Mesodermal cell (in vitro differentiated cells): Measurements from ENCODE around the gene SHISA5.
A peak's percentile ranks its signal among the peaks of the same experiment; 100 is the strongest.
"Not testable (repeated sequence)": the region's sequence is repeated elsewhere in the genome, so short reads cannot be mapped to it uniquely, and the experiment has no call there.

Experiments used
- H3K27ac ChIP-seq: 2 replicates; pipeline ENCODE4 v1.7.0; 2013; ENCODE audit warnings: mild to moderate bottlenecking, low read depth, low read length, moderate library complexity; ENCODE audit not compliant: severe bottlenecking
- H3K36me3 ChIP-seq: 2 replicates; pipeline ENCODE4 v1.7.1; 2013; ENCODE audit warnings: mild to moderate bottlenecking, low read length, moderate library complexity; ENCODE audit not compliant: control insufficient read depth, insufficient read depth
- H3K4me1 ChIP-seq: one replicate; pipeline ENCODE4 v1.7.1; 2013; ENCODE audit warnings: mild to moderate bottlenecking, low read length; ENCODE audit not compliant: insufficient read depth, control insufficient read depth, poor library complexity, severe bottlenecking
- H3K4me3 ChIP-seq: 2 replicates; pipeline ENCODE4 v1.7.0; 2013; ENCODE audit warnings: low read length, control low read depth, mild to moderate bottlenecking; ENCODE audit not compliant: insufficient read depth, poor library complexity, severe bottlenecking; ENCODE audit errors: extremely low read depth
- H3K9me3 ChIP-seq: 2 replicates; pipeline ENCODE4 v1.7.1; 2013; ENCODE audit warnings: mild to moderate bottlenecking, low read length, moderate library complexity; ENCODE audit not compliant: control insufficient read depth
- WGBS, 2 experiments: methylation state at CpG; one replicate each; pipeline ENCODE4 v1.1.5; 2013; ENCODE audit warnings: missing lambda C conversion rate in 2 of 2; ENCODE audit not compliant: insufficient coverage in 2 of 2; 5-methylcytosine and 5-hydroxymethylcytosine counted together

SHISA5 gene

DNA sequence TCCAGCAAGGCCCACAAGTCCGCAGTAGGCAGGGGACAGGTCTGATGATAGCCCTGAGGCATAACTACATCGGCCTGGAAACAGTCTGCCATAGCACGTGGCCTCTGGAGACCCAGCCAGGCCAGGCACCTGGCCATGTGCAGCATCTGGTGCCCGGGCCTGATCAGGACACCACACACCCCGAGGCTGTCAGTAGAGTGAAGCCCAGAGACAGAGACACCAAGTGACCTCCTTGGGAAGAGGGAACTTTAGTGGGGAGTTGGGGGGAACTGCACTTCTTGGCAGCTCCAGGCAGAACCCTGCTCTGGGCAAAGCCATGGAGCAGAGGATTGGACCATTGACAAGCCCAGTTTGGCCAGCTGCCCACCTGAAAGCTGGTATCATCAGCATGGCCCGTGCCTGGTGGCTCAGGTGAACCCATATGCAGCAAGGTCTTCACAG lies 1.2 kb downstream of the SHISA5 start:
- H3K9me3 ChIP-seq, result peaks cover 4% of the 10 kb centered on the region
- H3K4me1 ChIP-seq, result peaks cover 31% of the 10 kb centered on the region
- 95 to 97% methylated on average over 6 of the region's 6 CpGs for WGBS, 2 experiments
- H3K27ac ChIP-seq, result no peak overlapping the region
- H3K4me3 ChIP-seq, result peak overlapping the region; percentile 76
- H3K36me3 ChIP-seq, result peaks cover 30% of the 10 kb centered on the region

DNA sequence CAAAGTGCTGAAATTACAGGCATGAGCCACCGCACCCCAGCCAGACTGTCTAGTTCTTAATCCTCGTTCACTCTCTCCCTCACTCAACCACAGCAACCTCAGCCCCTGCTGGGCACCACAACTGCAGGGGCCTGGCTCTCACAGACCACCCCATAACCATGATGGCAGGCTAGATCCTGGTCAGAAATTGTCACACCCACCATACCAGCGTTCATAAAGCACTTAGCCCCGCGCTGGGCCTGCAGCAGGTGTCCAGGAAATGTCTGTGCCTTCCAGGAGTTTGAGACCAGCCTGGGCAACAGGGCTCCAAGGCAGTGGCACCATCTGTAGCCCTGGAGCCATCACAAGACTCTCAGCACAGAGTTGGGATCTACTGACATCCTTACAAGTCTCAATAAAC lies 1.9 kb downstream of the SHISA5 start:
- H3K4me3 ChIP-seq, result no peak overlapping the region
- 85 to 100% methylated on average over 2 to 5 of the region's 5 CpGs for WGBS, 2 experiments

DNA sequence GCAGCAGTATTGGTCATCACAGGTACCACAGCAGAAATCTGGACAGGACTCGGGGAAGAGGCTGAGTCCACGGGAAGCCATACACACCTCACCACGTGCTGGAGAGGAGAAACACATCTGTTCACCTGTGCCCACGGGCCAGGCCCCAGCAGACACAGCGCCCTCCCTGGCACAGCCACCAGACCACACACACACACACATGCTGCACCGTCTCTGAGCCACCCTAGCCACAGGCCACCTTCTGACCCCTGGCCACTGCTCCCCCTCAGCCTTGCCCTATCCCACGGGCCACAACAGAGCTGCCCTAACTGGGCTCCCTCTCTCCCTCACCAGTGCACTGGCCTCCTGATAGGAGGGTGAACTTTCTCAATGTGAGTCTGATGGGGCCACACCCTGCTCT lies 2.8 kb downstream of the SHISA5 start:
- 88 to 98% methylated on average over 5 to 6 of the region's 7 CpGs for WGBS, 2 experiments
- peaks cover 34% of the 10 kb centered on the region for H3K36me3 ChIP-seq

More for the DNA sequence above, 1.9 kb downstream of the SHISA5 start:
- H3K36me3 ChIP-seq, result peaks cover 34% of the 10 kb centered on the region
- peaks cover 24% of the 10 kb centered on the region for H3K4me1 ChIP-seq
- H3K27ac ChIP-seq, result no peak overlapping the region
- H3K9me3 ChIP-seq, result peaks cover 4% of the 10 kb centered on the region

DNA sequence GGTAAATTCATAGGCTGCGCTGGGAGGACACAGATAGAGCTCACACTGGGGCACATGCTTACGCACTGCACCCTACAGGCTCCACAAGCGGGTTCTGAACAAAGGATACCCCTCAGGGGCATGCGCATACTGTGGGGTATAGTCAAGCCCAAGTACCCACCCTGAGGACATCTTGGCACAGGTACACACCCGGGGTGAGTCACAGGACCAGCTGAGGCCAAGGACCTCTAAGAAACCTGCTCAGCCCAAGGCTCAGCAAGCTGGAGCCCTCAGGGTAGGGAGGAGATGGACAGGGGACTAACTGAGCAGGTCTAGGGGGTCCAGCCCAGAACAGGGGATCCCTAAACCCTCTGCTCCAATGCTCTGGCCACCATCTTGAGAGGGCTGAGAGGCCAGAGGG lies 3.3 kb downstream of the SHISA5 start:
- Histone ChIP-seq H3K9me3 (peaks cover 4% of the 10 kb centered on the region), H3K4me3 (no peak overlapping the region), H3K27ac (no peak overlapping the region), H3K4me1 (peaks cover 14% of the 10 kb centered on the region), H3K36me3 (peaks cover 37% of the 10 kb centered on the region)
- 93 to 98% methylated on average over 4 to 5 of the region's 5 CpGs for WGBS, 2 experiments

More for the DNA sequence above, 2.8 kb downstream of the SHISA5 start:
- no peak overlapping the region for H3K4me3 ChIP-seq
- peaks cover 17% of the 10 kb centered on the region for H3K4me1 ChIP-seq
- peaks cover 4% of the 10 kb centered on the region for H3K9me3 ChIP-seq
- H3K27ac ChIP-seq, result no peak overlapping the region

DNA sequence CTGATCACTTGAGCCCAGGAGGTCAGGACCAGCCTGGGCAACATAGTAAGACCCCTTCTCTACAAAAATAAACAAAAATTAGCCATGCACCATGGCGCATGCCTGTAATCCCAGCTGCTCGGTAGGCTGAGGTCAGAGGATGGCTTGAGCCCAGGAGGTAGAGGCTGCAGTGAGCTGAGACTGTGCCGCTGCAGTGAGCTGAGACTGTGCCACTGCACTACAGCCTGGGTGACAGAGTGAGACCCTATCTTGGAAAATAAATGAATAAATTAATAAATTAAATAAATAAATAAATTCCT lies 10.8 kb downstream of the SHISA5 start:
- H3K4me1 ChIP-seq, result no peaks in the 10 kb centered on the region
- peaks cover 40% of the 10 kb centered on the region for H3K36me3 ChIP-seq
- peaks cover under 1% of the 10 kb centered on the region for H3K9me3 ChIP-seq
- H3K27ac ChIP-seq, result no peak overlapping the region
- H3K4me3 ChIP-seq, result no peak overlapping the region
- WGBS, 2 experiments, result 98 to 100% methylated on average over 1 to 3 of the region's 3 CpGs

DNA sequence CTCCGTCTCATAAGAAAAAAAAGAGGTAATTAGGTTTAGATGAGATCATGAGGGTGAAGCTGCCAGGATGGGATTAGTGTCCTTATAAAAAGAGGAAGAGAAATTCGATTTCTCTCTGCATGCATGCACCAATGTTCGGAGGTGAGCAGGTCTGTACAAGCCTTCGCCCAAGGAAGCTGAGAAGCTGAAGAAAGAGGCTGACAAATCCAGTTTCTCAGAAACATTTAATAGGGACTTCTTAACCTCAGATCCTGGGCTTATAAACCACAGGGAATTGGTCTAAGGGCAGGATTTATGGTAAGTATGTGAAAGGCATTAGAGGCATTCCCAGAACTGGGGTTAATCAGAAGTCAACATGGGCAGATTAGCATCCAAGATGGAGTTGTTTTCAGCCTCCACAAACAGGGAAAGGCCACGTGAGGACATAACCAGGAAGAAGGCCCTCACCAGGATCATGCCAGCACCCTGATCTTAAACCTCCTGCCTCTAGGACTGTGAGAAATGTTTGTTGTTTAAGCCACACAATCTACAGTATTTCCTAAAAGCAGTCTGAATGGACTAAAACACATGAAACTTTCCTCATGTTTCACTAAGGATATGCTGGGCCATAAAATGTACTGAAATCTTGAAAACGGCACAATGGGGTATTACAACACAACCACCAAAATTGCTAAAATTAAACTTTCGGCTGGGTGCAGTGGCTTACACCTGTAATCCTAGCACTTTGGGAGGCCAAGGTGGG lies 11.3 kb downstream of the SHISA5 start:
- Histone ChIP-seq H3K4me1 (no peaks in the 10 kb centered on the region), H3K27ac (no peak overlapping the region), H3K4me3 (no peak overlapping the region), H3K9me3 (no peaks in the 10 kb centered on the region), H3K36me3 (peaks cover 34% of the 10 kb centered on the region)
- WGBS, 2 experiments, result 94 to 98% methylated on average over 5 to 6 of the region's 7 CpGs

DNA sequence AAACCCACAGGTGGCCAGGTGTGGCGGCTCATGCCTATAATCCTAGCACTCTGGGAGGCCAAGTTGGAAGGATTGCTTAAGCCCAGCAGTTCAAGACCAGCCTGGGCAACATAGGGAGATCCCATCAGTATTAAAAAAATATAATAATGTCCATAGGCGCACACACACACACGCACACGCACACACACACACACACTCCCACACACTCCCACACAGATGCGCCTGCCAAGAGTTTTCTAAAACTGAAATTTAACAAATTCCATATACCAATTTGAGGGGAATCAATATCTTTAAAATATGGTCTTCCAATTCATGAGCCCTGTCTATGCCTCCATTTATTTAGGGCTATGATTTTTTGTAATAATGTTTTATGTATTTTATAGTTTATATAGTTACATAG lies 17.0 kb downstream of the SHISA5 start:
- Histone ChIP-seq H3K36me3 (peaks cover 3% of the 10 kb centered on the region), H3K9me3 (no peaks in the 10 kb centered on the region), H3K27ac (no peak overlapping the region), H3K4me3 (no peak overlapping the region), H3K4me1 (no peaks in the 10 kb centered on the region)
- 78 to 100% methylated on average over 2 to 3 of the region's 5 CpGs for WGBS, 2 experiments

DNA sequence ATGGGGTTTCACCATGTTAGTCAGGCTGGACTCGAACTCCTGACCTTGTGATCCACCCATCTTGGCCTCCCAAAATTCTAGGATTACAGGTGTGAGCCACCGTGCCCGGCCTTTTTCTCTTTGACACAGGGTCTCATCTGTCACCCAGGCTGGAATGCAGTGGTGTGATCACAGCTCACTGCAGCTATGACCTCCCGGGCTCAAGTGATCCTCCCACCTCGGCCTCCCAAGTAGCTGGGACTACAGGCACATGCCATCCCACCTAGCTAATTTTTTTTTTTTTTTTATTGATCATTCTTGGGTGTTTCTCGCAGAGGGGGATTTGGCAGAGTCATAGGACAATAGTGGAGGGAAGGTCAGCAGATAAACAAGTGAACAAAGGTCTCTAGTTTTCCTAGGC lies 21.2 kb downstream of the SHISA5 start:
- H3K9me3 ChIP-seq, H3K27ac ChIP-seq, H3K4me1 ChIP-seq, H3K4me3 ChIP-seq: not testable (repeated sequence)
- H3K36me3 ChIP-seq, result peaks cover 10% of the 10 kb centered on the region
- WGBS, 2 experiments, result 100% methylated on average over 3 of the region's 6 CpGs

GRCh38 chr3:48480891-48481290 lies 23.1 kb downstream of the SHISA5 start:
- WGBS, 2 experiments, result 93 to 100% methylated on average over 3 to 4 of the region's 11 CpGs
- peaks cover 10% of the 10 kb centered on the region for H3K36me3 ChIP-seq
- not testable (repeated sequence) for H3K4me1 ChIP-seq, H3K4me3 ChIP-seq, H3K9me3 ChIP-seq, H3K27ac ChIP-seq

DNA sequence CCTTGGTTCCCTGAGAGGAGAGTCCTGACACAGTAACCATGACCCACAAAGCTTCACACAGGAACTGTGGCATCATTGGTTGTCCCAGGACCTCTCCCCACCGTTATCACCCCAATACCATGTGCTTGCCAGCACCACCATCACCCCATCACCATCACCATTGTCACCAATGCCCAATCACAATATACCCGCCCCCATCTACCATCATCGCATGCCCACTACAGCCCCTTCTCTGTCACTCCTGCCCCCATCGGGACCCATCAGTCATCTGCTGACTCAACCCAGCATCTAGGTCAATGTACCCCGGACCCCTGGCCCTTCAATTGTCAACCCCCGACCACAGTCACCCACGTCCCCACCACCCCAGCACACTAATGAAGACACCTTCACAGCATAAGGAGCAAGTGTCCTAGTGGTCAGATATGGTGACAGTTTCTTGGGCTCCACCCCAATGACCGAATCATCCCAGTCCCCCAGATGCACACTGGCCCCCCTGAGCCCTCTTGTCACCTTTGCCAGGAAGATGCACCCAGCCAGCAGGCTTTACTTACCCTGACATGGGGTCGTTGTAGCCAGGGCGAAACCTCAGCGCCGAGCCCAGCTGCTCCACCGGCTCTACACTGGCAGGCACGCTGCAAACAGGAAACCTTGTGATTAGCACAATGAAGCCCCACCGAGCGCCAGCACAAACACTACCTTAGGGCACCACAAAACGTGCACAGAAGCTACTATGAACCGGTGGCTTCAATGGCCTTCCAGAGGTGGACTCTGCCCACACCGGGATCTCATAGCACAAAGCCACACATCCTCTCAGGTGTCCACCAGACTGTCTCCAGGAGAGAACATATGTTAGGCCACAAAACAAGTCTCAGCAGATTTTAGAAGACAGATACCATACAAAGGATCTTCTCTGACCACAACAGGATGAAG lies 25.1 kb downstream of the SHISA5 start:
- 90 to 91% methylated on average over 15 to 19 of the region's 19 CpGs for WGBS, 2 experiments
- Histone ChIP-seq H3K4me3 (no peak overlapping the region), H3K27ac (no peak overlapping the region), H3K4me1 (peaks cover 4% of the 10 kb centered on the region), H3K9me3 (no peaks in the 10 kb centered on the region), H3K36me3 (peaks cover 10% of the 10 kb centered on the region)
